Astrocyte (in vitro differentiated cells and primary cell): Measurements from ENCODE around the gene MAPK11. TPM values are rescaled to one million over a fixed set of nuclear protein-coding genes. Genes with fewer than 3 reads are reported as not detected.

ENCODE experiments used
- DNase-seq: peaks from one replicate; pipeline ENCODE4 v3.0.0-alpha.2; 2010; ENCODE audit warnings: low read depth
- FAIRE-seq: peaks from 2 replicates; lab custom pipeline; 2011; peaks lifted over from hg19 to GRCh38; lab: Jason Lieb, UNC
- H2AFZ ChIP-seq: 2 replicates; pipeline ENCODE4 v1.6.0; 2012; ENCODE audit warnings: low read depth, low read length, inconsistent platforms
- H3K27ac ChIP-seq: 2 replicates; pipeline ENCODE4 v1.5.1; 2011; ENCODE audit warnings: low read depth, low read length, inconsistent platforms
- H3K27me3 ChIP-seq: 2 replicates; pipeline ENCODE4 v1.6.0; 2011; ENCODE audit warnings: low read length, inconsistent platforms; ENCODE audit not compliant: insufficient read depth
- H3K36me3 ChIP-seq: 2 replicates; pipeline ENCODE4 v1.5.1; 2011; ENCODE audit warnings: low read length, inconsistent platforms; ENCODE audit not compliant: insufficient read depth
- H3K4me1 ChIP-seq: 2 replicates; pipeline ENCODE4 v1.5.1; 2011; ENCODE audit warnings: low read length, inconsistent platforms; ENCODE audit not compliant: insufficient read depth
- H3K4me2 ChIP-seq: 2 replicates; pipeline ENCODE4 v1.6.0; 2012; ENCODE audit warnings: low read length, inconsistent platforms
- H3K4me3 ChIP-seq: 2 replicates; pipeline ENCODE4 v1.5.1; 2011; ENCODE audit warnings: low read depth, mild to moderate bottlenecking, low read length, inconsistent platforms; ENCODE audit not compliant: insufficient read depth
- H3K79me2 ChIP-seq: 2 replicates; pipeline ENCODE4 v1.6.0; 2012; ENCODE audit warnings: mild to moderate bottlenecking, low read length, inconsistent platforms; ENCODE audit not compliant: insufficient read depth
- H3K9ac ChIP-seq: 2 replicates; pipeline ENCODE4 v1.6.0; 2012; ENCODE audit warnings: mild to moderate bottlenecking, low read length, inconsistent platforms
- H3K9me3 ChIP-seq: 2 replicates; pipeline ENCODE4 v1.5.1; 2012; ENCODE audit warnings: low read depth, mild to moderate bottlenecking, low read length, inconsistent platforms; ENCODE audit not compliant: insufficient read depth
- H4K20me1 ChIP-seq: 2 replicates; pipeline ENCODE4 v1.6.0; 2012; ENCODE audit warnings: low read length, inconsistent platforms; ENCODE audit not compliant: insufficient read depth
- H3K27ac Mint-ChIP-seq: one replicate; pipeline ENCODE4 v1.8.0; 2021; ENCODE audit warnings: mild to moderate bottlenecking, mixed read lengths; ENCODE audit not compliant: unreplicated experiment
- H3K27me3 Mint-ChIP-seq: one replicate; pipeline ENCODE4 v1.8.0; 2021; ENCODE audit warnings: low read depth, mixed read lengths; ENCODE audit not compliant: unreplicated experiment
- H3K36me3 Mint-ChIP-seq: one replicate; pipeline ENCODE4 v1.8.0; 2021; ENCODE audit warnings: low read depth, mixed read lengths; ENCODE audit not compliant: unreplicated experiment
- H3K4me1 Mint-ChIP-seq: one replicate; pipeline ENCODE4 v1.8.0; 2021; ENCODE audit warnings: low read depth, mixed read lengths; ENCODE audit not compliant: unreplicated experiment
- H3K4me3 Mint-ChIP-seq: one replicate; pipeline ENCODE4 v1.8.0; 2021; ENCODE audit warnings: mild to moderate bottlenecking, moderate library complexity, mixed read lengths; ENCODE audit not compliant: unreplicated experiment
- H3K9me3 Mint-ChIP-seq: one replicate; pipeline ENCODE4 v1.8.0; 2021; ENCODE audit warnings: mild to moderate bottlenecking, mixed read lengths; ENCODE audit not compliant: unreplicated experiment
- EZH2 ChIP-seq: IDR thresholded peaks from 2 replicates; pipeline ENCODE4 v1.6.1; 2012; ENCODE audit warnings: mild to moderate bottlenecking, low read length, inconsistent platforms; ENCODE audit not compliant: insufficient read depth
- total RNA-seq: library from RNA; stranded (reverse); gene quantifications from 2 replicates; pipeline ENCODE4 v1.2.1, GENCODE V29; 2021
- TF ChIP-seq, protein P1 (sequence below): IDR thresholded peaks from 2 replicates; pipeline ENCODE4 v1.5.1; 2011; ENCODE audit warnings: low read depth, mild to moderate bottlenecking, inconsistent platforms, low read length, moderate library complexity; ENCODE audit not compliant: insufficient read depth

Gene MAPK11
- total RNA-seq, 1 donor from 2014 or later, result 19.6 TPM

DNA sequence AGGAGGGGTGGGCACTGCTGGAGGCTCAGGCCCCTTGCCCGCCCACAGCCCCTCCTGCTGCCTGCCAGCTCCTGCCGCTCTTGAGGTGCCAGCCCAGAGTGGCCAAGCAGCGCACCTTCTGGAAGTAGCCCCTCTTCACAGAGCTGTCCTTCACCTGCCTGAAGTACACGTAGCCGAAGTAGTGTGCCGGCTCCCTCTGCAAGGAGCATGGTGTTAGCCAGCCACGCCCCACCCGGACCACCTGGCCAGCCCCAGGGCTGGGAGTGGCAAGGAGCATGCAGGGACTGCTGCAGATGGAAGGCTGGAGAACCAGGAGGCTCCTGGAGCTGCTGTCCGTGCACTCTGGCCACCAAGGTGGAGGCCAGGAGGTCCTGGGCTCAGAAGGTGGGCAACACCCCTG, 47.0 kb upstream of the MAPK11 start:
- no peak overlapping the region for H3K27ac ChIP-seq
- no peaks in the 10 kb centered on the region for H3K9me3 ChIP-seq
- peaks cover 3% of the 10 kb centered on the region for H3K4me1 Mint-ChIP-seq
- DNase-seq, result no peak
- no peak overlapping the region for H3K4me2 ChIP-seq
- no peak overlapping the region for H3K4me3 Mint-ChIP-seq
- no peaks in the 10 kb centered on the region for H3K36me3 ChIP-seq
- no peak for FAIRE-seq
- peaks cover 19% of the 10 kb centered on the region for H3K27me3 Mint-ChIP-seq
- no peaks in the 10 kb centered on the region for H4K20me1 ChIP-seq
- H3K27me3 ChIP-seq, result no peaks in the 10 kb centered on the region
- no peak overlapping the region for H3K27ac Mint-ChIP-seq
- no peaks in the 10 kb centered on the region for H3K36me3 Mint-ChIP-seq
- H2AFZ ChIP-seq, result no peak overlapping the region
- H3K9ac ChIP-seq, result no peak overlapping the region
- TF ChIP-seq EZH2, result no peak
- TF ChIP-seq, protein P1, sequence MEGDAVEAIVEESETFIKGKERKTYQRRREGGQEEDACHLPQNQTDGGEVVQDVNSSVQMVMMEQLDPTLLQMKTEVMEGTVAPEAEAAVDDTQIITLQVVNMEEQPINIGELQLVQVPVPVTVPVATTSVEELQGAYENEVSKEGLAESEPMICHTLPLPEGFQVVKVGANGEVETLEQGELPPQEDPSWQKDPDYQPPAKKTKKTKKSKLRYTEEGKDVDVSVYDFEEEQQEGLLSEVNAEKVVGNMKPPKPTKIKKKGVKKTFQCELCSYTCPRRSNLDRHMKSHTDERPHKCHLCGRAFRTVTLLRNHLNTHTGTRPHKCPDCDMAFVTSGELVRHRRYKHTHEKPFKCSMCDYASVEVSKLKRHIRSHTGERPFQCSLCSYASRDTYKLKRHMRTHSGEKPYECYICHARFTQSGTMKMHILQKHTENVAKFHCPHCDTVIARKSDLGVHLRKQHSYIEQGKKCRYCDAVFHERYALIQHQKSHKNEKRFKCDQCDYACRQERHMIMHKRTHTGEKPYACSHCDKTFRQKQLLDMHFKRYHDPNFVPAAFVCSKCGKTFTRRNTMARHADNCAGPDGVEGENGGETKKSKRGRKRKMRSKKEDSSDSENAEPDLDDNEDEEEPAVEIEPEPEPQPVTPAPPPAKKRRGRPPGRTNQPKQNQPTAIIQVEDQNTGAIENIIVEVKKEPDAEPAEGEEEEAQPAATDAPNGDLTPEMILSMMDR, result no peak
- no peaks in the 10 kb centered on the region for H3K79me2 ChIP-seq
- H3K9me3 Mint-ChIP-seq, result peaks cover 2% of the 10 kb centered on the region
- no peaks in the 10 kb centered on the region for H3K4me1 ChIP-seq
- H3K4me3 ChIP-seq, result no peak overlapping the region

DNA sequence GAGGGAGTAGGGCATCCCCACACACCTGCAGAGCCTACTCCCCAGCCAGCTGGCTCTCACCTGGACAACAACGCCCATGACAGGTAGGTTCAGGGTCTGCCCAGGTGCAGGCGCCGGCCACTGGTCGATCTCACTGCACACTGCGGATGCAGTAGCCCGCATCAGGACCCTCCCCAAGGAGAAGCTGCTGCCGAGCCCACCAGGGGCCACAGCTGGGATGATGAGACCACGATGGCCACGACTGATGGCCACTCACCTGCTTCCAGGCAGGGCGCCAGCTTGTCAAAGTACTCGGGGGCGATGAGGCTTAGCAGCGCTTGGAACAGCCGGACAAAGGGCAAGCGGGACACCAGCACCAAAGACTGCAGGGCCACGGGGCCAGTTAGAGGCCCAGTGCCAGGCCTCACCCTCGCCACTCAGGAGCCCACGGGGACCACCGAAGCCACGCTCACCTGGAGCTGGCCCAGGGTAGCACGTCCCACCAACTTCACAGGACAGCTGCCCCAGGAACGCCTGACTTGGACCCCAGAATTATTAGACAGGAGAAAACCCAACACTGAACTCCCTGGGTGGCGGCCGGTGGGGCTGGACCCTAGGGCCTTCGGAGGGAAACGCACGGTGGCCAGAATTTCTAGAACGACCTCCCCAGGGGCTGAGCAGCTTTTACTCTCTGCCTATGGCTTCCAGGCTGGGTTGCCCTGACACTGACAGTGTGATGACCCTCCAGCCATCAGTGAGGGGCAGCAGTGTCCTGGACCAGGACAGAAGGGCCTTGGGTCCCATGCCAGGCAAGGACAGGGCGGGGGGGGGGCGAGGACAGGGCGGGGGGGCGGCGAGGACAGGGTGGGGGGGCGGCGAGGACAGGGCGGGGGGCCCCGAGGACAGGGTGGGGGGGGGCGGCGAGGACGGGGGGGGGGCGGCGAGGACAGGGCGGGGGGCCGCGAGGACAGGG, 46.2 kb upstream of the MAPK11 start:
- Mint-ChIP-seq H3K27me3 (peaks cover 19% of the 10 kb centered on the region), H3K36me3 (no peaks in the 10 kb centered on the region), H3K27ac (no peak overlapping the region), H3K4me3 (no peak overlapping the region), H3K9me3 (peaks cover 2% of the 10 kb centered on the region), H3K4me1 (peaks cover 3% of the 10 kb centered on the region)
- Histone ChIP-seq H3K36me3 (no peaks in the 10 kb centered on the region), H3K79me2 (no peaks in the 10 kb centered on the region), H3K4me2 (no peak overlapping the region), H3K27me3 (no peaks in the 10 kb centered on the region), H3K4me3 (no peak overlapping the region), H3K4me1 (no peaks in the 10 kb centered on the region), H4K20me1 (no peaks in the 10 kb centered on the region), H3K9me3 (no peaks in the 10 kb centered on the region), H3K27ac (no peak overlapping the region), H2AFZ (no peak overlapping the region), H3K9ac (no peak overlapping the region)
- no peak for FAIRE-seq
- TF ChIP-seq EZH2, result no peak
- no peak for DNase-seq

DNA sequence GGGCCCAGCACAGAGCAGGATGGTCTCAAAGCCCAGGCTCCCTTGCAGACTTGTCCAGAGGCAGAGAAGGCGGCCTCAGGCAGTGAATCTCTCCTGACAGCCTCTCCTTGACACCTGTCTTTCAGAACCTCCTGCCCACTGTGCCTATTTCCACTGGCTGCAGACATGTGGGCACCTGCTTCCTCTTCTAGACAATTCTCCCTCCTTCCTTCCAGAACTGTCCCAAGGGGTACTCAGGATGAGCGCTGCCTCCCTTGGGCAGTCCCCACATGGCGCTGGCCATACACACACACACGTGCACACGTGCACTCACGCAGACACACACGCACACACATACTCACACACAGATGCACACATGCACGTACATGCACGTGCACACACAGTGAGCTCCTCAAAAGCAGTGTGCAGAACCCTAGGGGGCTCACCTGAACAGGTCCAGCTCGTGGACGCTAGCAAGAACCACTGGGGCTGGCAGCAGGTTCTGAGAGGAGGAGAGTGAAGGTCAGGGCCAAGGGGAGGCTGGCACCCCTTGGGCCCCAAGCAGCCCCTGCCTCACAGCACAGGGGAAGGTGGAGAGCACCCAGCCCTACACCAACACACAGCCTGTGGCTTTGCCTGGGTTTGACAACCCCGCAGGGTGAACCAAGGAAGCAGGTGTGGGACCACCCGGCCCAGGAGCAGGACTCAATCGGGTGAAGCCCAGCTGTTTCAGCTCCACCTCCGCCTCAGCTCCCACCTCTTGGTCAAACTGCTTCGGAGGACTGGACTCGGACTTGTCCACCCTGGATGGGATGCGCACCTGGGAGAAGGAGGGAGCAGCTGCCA, 45.3 kb upstream of the MAPK11 start:
- Histone ChIP-seq H2AFZ (no peak overlapping the region), H4K20me1 (no peaks in the 10 kb centered on the region), H3K4me1 (no peaks in the 10 kb centered on the region), H3K4me3 (no peak overlapping the region), H3K36me3 (no peaks in the 10 kb centered on the region), H3K27ac (no peak overlapping the region), H3K27me3 (no peaks in the 10 kb centered on the region), H3K79me2 (no peaks in the 10 kb centered on the region), H3K9ac (no peak overlapping the region), H3K9me3 (no peaks in the 10 kb centered on the region), H3K4me2 (no peak overlapping the region)
- FAIRE-seq (no peak), DNase-seq (no peak)
- Mint-ChIP-seq H3K4me1 (peaks cover 3% of the 10 kb centered on the region), H3K27me3 (peaks cover 19% of the 10 kb centered on the region), H3K9me3 (peaks cover 2% of the 10 kb centered on the region), H3K27ac (no peak overlapping the region), H3K4me3 (no peak overlapping the region), H3K36me3 (no peaks in the 10 kb centered on the region)
- TF ChIP-seq, protein P1, result no peak
